BE2C (cell line): ENCODE results near the gene COCH.

Experiments used
- DNase-seq: peaks from one replicate; pipeline ENCODE4 v3.0.0-alpha.2; 2020
- H3K27me3 ChIP-seq: fragments of 250-450 bp; sonication (Bioruptor Pico); 2 replicates; pipeline ENCODE4 v1.5.1; 2020; ENCODE audit warnings: mild to moderate bottlenecking
- H3K36me3 ChIP-seq: fragments of 250-450 bp; sonication (Bioruptor Pico); 2 replicates; pipeline ENCODE4 v1.5.1; 2020; ENCODE audit warnings: mild to moderate bottlenecking
- H3K4me1 ChIP-seq: fragments of 250-450 bp; sonication (Bioruptor Pico); 2 replicates; pipeline ENCODE4 v1.5.1; 2020
- H3K4me3 ChIP-seq: 2 replicates; pipeline ENCODE4 v1.5.1; 2011; ENCODE audit warnings: low read depth, low read length
- H3K9me3 ChIP-seq: fragments of 250-450 bp; sonication (Bioruptor Pico); 2 replicates; pipeline ENCODE4 v1.5.1; 2020
- CTCF ChIP-seq: IDR thresholded peaks from 2 replicates; pipeline ENCODE4 v1.5.1; 2012; ENCODE audit warnings: mild to moderate bottlenecking, low read depth, low read length

The COCH gene

DNA sequence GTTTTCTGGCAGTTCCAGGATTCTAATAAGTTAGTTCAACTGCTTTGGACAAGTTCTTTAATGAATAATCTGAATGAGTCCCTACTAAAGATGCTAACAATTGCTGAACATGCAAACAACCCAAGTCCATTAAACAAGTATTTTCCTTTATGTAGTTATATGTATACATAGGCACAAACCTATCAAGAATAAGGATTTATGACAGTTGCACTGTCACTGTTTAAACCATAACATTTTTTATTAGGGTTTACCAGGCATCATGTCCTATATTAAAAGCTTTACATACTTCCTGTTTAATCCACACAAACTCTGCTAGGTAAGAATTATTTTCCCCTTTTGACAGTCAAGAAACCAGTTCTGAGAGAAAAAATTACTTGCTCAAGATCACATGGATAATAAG, 31.9 kb upstream of the COCH start:
- no peak overlapping the region for H3K4me3 ChIP-seq
- H3K27me3 ChIP-seq, result peaks cover 8% of the 10 kb centered on the region; the same call in 1 of the 2 replicates
- DNase-seq, result no peak
- no peaks in the 10 kb centered on the region for H3K9me3 ChIP-seq
- no peaks in the 10 kb centered on the region for H3K4me1 ChIP-seq
- H3K36me3 ChIP-seq, result no peaks in the 10 kb centered on the region
- TF ChIP-seq CTCF, result no peak

GRCh38 chr14:30848449-30849240, 25.7 kb upstream of the COCH start:
- no peak for TF ChIP-seq CTCF

DNA sequence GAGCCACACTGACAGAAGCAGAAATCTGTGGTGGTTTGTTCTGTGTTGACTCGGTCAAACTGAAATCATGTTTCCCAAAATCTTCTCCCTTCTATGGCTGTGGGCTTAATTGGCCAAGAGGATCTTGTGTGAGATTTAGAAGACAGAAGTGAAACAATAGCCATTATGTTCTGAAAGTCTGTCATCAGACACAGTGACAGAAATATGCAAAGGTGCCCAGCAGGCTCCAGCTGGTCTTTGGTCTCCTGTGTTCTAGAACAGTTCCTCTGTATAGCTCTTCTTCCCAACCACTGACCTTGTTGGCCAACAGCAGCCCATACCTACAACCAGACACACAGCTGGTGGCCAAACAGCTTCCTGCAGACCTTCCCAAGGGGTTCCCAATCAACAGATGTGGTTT, 25.0 kb upstream of the COCH start:
- H3K9me3 ChIP-seq, result no peaks in the 10 kb centered on the region
- H3K4me1 ChIP-seq, result no peaks in the 10 kb centered on the region
- peaks cover 8% of the 10 kb centered on the region for H3K27me3 ChIP-seq
- no peaks in the 10 kb centered on the region for H3K36me3 ChIP-seq
- DNase-seq, result no peak
- no peak overlapping the region for H3K4me3 ChIP-seq
- TF ChIP-seq CTCF, result no peak

More at GRCh38 chr14:30848449-30849240, 25.7 kb upstream of the COCH start:
- Histone ChIP-seq H3K9me3 (no peaks in the 10 kb centered on the region), H3K27me3 (peaks cover 8% of the 10 kb centered on the region), H3K4me3 (no peak overlapping the region), H3K4me1 (no peaks in the 10 kb centered on the region), H3K36me3 (no peaks in the 10 kb centered on the region)
- no peak for DNase-seq

GRCh38 chr14:30849983-30850382, 24.4 kb upstream of the COCH start:
- DNase-seq, result no peak

DNA sequence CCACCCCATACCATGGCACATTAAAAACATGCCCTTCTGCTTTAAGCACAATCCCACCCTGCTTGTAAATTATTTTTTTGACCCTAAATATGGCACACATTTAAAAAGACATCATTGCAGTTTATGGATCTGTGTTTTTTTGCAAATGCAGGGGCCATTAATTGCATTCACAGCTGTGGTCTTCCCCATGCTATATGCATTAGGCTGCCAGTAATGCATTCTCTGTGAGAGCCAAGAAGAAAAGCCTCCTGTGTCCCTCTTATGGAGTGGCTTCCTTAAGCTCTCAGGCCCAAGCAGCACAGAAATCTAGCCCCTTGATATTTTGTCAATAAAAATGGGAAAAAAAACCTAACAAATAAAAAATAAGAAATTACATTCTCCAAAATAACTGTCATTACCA, 20.4 kb upstream of the COCH start:
- Histone ChIP-seq H3K4me1 (no peaks in the 10 kb centered on the region), H3K4me3 (no peak overlapping the region), H3K9me3 (no peaks in the 10 kb centered on the region), H3K27me3 (no peaks in the 10 kb centered on the region; the same call in none of the 2 replicates), H3K36me3 (no peaks in the 10 kb centered on the region)
- no peak for DNase-seq
- no peak for TF ChIP-seq CTCF

More at GRCh38 chr14:30849983-30850382, 24.4 kb upstream of the COCH start:
- no peak overlapping the region for H3K4me3 ChIP-seq
- H3K9me3 ChIP-seq, result no peaks in the 10 kb centered on the region
- H3K4me1 ChIP-seq, result no peaks in the 10 kb centered on the region
- H3K27me3 ChIP-seq, result peaks cover 8% of the 10 kb centered on the region
- no peaks in the 10 kb centered on the region for H3K36me3 ChIP-seq
- no peak for TF ChIP-seq CTCF

DNA sequence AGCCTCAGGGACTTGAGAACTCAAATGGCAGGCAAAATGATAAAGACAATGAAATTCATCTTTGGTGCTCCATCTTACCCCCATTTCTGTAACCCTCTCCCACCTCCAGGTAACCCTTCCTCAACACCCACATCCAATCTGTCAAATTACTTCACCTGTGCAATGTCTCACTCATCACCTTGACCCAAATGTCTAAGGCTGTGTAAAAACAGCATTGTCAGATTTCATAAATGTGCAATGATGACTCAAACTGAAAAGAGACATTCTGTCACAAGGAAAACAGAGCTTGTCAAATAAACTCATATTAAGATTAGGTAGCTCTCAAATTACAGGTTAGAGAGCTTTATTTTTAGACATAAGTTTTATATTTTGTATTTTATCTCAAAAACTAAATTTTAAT, 19.9 kb upstream of the COCH start:
- DNase-seq, result no peak
- Histone ChIP-seq H3K4me1 (no peaks in the 10 kb centered on the region), H3K4me3 (no peak overlapping the region), H3K27me3 (no peaks in the 10 kb centered on the region; the same call in none of the 2 replicates), H3K36me3 (no peaks in the 10 kb centered on the region), H3K9me3 (no peaks in the 10 kb centered on the region)
- TF ChIP-seq CTCF, result no peak
